BLaER1 treated with 17β-estradiol and CSF1 and Interleukin-3, amounts not matched to agents 10 nM and 100 nM (cell line): ENCODE data around the gene KRTAP4-1.
"Not testable (repeated sequence)": the region's sequence is repeated elsewhere in the genome, so short reads cannot be mapped to it uniquely, and the experiment has no call there.

Source experiments
- H3K27ac ChIP-seq, 11 experiments: shearing (Covaris generic); formaldehyde crosslinking; 2 replicates each; pipeline ENCODE4 v1.8.1; 2022
- H3K27me3 ChIP-seq, 11 experiments: shearing (Covaris generic); formaldehyde crosslinking; 2 replicates each; pipeline ENCODE4 v1.8.1; 2022
- H3K36me3 ChIP-seq, 11 experiments: shearing (Covaris generic); formaldehyde crosslinking; 2 replicates each; pipeline ENCODE4 v1.8.1; 2022
- H3K4me1 ChIP-seq, 10 experiments: shearing (Covaris generic); formaldehyde crosslinking; 2 replicates each; pipeline ENCODE4 v1.8.1; 2022
- H3K4me2 ChIP-seq, 11 experiments: shearing (Covaris generic); formaldehyde crosslinking; 2 replicates each; pipeline ENCODE4 v1.8.1; 2022
- H3K4me3 ChIP-seq, 10 experiments: shearing (Covaris generic); formaldehyde crosslinking; 2 replicates each; pipeline ENCODE4 v1.8.1; 2022
- H3K9ac ChIP-seq, 11 experiments: shearing (Covaris generic); formaldehyde crosslinking; 2 replicates each; pipeline ENCODE4 v1.8.1; 2022
- H3K9me3 ChIP-seq, 11 experiments: shearing (Covaris generic); formaldehyde crosslinking; replicated peaks in 1 of 11; 2 replicates each; pipeline ENCODE4 v1.8.1; 2022
- H4K20me1 ChIP-seq, 11 experiments: shearing (Covaris generic); formaldehyde crosslinking; 2 replicates each; pipeline ENCODE4 v1.8.1; 2022
- Cebpa-rat ChIP-seq, 11 experiments: shearing (Covaris generic); IDR thresholded peaks; 2 replicates each; pipeline ENCODE4 v1.8.1; 2022

The KRTAP4-1 gene

GRCh38 chr17:41151525-41151924 is 33.2 kb downstream of the KRTAP4-1 start:
- Histone ChIP-seq H3K4me2 (no peak overlapping the region), H3K27me3 (no peaks in the 10 kb centered on the region), H3K27ac (no peak overlapping the region), H3K36me3 (no peaks in the 10 kb centered on the region), H3K4me3 (no peak overlapping the region), H3K4me1 (peaks cover 0 to 14% (median 0%) of the 10 kb centered on the region in 10 experiments; a peak in 4 of 20 replicates), H3K9ac (no peak overlapping the region), H3K9me3 (no peaks in the 10 kb centered on the region), H4K20me1 (no peaks in the 10 kb centered on the region)
- no peak for TF ChIP-seq Cebpa-rat (IDR thresholded peaks at IDR 0.05)

DNA sequence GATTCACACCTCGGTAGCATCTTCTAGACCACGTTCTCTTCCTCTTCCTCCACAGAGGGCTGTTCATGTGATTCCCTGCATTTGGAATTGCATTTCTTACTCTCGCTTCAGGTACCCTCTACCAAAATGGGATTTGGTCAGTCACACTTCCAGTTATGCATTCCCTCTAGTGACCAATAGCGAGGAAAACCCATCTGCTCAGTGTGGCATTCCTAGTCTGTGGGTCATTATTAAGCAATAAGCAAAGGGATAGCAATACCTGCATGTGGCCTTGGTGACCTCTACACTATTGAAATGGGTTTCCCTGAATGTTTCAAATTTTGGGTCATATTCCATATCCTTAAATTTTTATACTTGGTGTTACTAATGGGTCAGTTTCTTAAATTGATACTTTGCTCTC is 34.7 kb downstream of the KRTAP4-1 start:
- no peak overlapping the region for H3K4me2 ChIP-seq
- TF ChIP-seq Cebpa-rat (IDR thresholded peaks at IDR 0.05) = no peak
- 0 out of 22 replicates have a peak, but pooled peaks cover 0 to 3% (median 0%) of the 10 kb centered on the region in 11 experiments for H3K9me3 ChIP-seq
- no peaks in the 10 kb centered on the region for H3K27me3 ChIP-seq
- H3K4me1 ChIP-seq = peaks cover 0 to 14% (median 0%) of the 10 kb centered on the region in 10 experiments; a peak in 4 of 20 replicates
- no peak overlapping the region for H3K27ac ChIP-seq
- H3K4me3 ChIP-seq = no peak overlapping the region
- no peaks in the 10 kb centered on the region for H4K20me1 ChIP-seq
- H3K9ac ChIP-seq = no peak overlapping the region
- no peaks in the 10 kb centered on the region for H3K36me3 ChIP-seq

DNA sequence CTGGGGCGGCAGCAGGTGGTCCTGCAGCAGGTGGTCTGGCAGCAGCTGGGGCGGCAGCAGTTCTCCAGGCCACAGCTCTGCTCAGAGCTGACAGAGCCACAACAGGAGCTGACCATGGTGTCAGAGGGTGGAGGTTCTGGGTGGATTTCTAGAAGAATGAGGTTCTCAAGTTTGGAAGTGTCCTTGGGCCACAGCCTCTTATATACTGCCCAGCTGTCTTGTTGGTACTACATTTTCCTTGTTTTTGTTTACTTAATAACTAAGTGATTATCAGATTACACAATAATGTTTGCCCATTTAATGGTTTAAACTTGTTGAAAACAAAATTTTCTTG is 35.1 kb downstream of the KRTAP4-1 start, which contains the start of gene KRTAP4-5:
Gene KRTAP4-5 (minus strand): TSS at position 174 of the 334 bp plus-strand sequence. CDS start 58 bp downstream, at position 116.
- H3K4me1 ChIP-seq = peaks cover 0 to 14% (median 0%) of the 10 kb centered on the region in 10 experiments; a peak in 4 of 20 replicates
- H3K4me2 ChIP-seq = no peak within 1 kb of the TSS
- H3K27ac ChIP-seq = no peak within 1 kb of the TSS
- no peaks in the 10 kb centered on the region for H3K36me3 ChIP-seq
- no peaks in the 10 kb centered on the region for H3K27me3 ChIP-seq
- no peak within 1 kb of the TSS for H3K4me3 ChIP-seq
- no peaks in the 10 kb centered on the region for H4K20me1 ChIP-seq
- TF ChIP-seq Cebpa-rat (IDR thresholded peaks at IDR 0.05) = no peak
- H3K9me3 ChIP-seq = peaks cover 0 to 6% (median 0%) of the 10 kb centered on the region in 11 experiments; a peak in 1 of 22 replicates
- H3K9ac ChIP-seq = no peak within 1 kb of the TSS

DNA sequence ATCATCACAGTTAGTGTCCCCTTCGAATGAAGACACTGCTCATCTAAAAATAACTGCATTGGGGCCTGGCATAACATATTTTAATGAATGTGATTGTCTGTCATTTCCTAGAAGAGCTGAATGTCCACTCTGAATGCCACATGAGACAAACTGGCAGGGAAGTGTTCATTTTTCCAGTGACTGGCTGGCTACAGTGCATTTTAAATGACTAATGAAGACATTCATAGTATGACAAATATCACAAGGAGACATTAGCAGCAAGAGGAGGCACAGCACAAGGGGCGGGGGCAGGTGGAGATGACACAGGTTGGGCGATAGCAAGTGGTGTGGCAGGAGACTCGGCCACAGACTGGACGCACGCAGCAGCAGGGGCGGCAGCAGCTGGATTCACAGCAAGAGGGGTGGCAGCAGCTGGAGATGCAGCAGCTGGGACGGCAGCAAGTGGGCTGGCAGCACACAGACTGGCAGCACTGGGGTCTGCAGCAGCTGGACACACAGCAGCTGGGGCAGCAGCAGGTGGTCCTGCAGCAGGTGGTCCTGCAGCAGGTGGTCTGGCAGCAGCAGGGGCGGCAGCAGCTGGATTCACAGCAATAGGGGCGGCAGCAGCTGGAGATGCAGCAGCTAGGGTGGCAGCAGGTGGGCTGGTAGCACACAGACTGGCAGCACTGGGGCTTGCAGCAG is 35.6 kb downstream of the KRTAP4-1 start:
- H3K9me3 ChIP-seq = peaks cover 4 to 11% (median 5%) of the 10 kb centered on the region in 11 experiments
- H3K36me3 ChIP-seq, H4K20me1 ChIP-seq, H3K27ac ChIP-seq, H3K27me3 ChIP-seq, H3K9ac ChIP-seq, H3K4me3 ChIP-seq, H3K4me2 ChIP-seq, H3K4me1 ChIP-seq: not testable (repeated sequence)

DNA sequence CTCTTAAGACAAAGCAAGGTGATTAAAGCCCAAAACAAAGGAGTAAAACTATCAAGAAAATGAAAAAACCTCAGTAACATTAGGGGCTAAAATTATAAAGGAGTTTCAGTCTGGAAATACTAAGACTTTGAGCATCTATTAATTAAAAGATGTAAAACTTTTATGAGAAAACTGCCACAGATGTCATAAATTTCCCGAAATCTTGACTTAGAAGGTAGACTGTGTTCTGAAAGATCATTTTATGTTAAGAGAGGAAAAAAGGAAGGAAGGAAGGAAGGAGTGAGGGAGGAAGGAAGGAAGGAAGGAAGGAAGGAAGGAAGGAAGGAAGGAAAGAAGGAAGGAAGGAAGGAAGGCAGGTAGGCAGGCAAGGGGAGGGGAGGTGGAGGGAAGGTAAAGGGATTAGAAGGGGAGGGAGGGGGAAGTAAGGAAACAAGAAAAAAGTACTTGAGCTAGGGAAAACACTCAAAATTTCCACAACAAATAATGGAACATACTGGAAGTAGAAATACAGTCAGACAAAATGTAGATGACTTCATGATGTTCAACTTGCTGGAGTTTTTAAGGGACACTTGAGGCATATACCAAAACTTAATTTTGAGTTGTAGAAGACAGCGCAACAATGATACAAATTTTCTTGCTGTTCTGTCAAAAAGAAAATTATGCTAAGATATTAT is 37.0 kb downstream of the KRTAP4-1 start:
- Histone ChIP-seq H3K36me3 (peaks cover 0 to 3% (median 0%) of the 10 kb centered on the region in 11 experiments; a peak in 1 of 22 replicates), H3K4me1 (no peaks in the 10 kb centered on the region), H3K9ac (no peak overlapping the region), H3K27ac (no peak overlapping the region), H3K4me3 (no peak overlapping the region), H4K20me1 (no peaks in the 10 kb centered on the region), H3K4me2 (no peak overlapping the region), H3K27me3 (no peaks in the 10 kb centered on the region), H3K9me3 (peaks cover 18 to 25% (median 19%) of the 10 kb centered on the region in 11 experiments)
- no peak for TF ChIP-seq Cebpa-rat (IDR thresholded peaks at IDR 0.05)

DNA sequence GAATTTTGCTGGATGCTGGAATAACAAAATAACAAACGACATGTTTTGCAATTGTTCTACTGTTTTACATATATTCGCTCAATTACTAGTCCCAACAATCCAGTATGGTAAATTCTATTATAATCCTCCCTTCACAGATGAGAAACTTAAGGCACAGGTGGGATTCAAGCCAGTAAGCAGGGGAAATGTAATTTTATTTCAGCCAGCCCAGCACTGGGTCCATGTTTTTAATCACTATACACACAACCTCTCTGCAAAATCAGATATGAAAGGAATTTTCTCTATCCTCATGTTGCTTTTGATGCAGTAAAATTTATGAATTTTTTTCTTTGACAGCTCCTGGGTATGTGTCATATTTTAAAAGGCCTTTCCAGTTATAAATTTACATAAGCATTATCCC is 39.5 kb downstream of the KRTAP4-1 start:
- H3K27ac ChIP-seq = no peak overlapping the region
- no peaks in the 10 kb centered on the region for H3K27me3 ChIP-seq
- H3K36me3 ChIP-seq = peaks cover 0 to 3% (median 0%) of the 10 kb centered on the region in 11 experiments; a peak in 1 of 22 replicates
- H4K20me1 ChIP-seq = no peaks in the 10 kb centered on the region
- no peak overlapping the region for H3K9ac ChIP-seq
- peaks cover 40 to 49% (median 43%) of the 10 kb centered on the region in 11 experiments for H3K9me3 ChIP-seq
- no peak for TF ChIP-seq Cebpa-rat (IDR thresholded peaks at IDR 0.05)
- H3K4me2 ChIP-seq = no peak overlapping the region
- peaks cover 0 to 5% (median 0%) of the 10 kb centered on the region in 10 experiments; a peak in 2 of 20 replicates for H3K4me1 ChIP-seq
- H3K4me3 ChIP-seq = no peak overlapping the region

DNA sequence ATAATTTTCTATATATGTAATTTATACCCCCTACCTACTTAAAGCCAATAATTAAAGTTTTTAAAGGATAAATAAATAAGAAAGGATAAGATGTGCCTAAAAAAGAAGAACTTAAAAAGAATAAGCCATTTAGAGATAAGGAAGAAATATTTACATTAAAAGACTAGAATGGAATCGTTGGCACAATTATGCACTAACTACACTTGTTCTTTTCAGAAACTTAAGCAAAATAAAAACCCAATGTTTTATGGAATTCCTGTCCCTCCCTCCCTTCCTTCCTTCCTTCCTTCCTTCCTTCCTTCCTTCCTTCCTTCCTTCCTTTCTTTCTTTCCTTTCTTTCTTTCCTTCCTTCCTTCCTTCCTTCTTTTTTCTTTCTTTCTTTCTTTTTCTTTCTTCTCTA is 39.9 kb downstream of the KRTAP4-1 start:
- Histone ChIP-seq H4K20me1 (no peaks in the 10 kb centered on the region), H3K9me3 (peaks cover 44 to 53% (median 47%) of the 10 kb centered on the region in 11 experiments), H3K4me3 (no peak overlapping the region), H3K27ac (no peak overlapping the region), H3K27me3 (no peaks in the 10 kb centered on the region), H3K4me1 (peaks cover 0 to 5% (median 0%) of the 10 kb centered on the region in 10 experiments; a peak in 2 of 20 replicates), H3K36me3 (peaks cover 0 to 3% (median 0%) of the 10 kb centered on the region in 11 experiments; a peak in 1 of 22 replicates), H3K4me2 (no peak overlapping the region), H3K9ac (no peak overlapping the region)
- no peak for TF ChIP-seq Cebpa-rat (IDR thresholded peaks at IDR 0.05)

GRCh38 chr17:41141361-41141760 is 43.4 kb downstream of the KRTAP4-1 start:
- no peak overlapping the region for H3K4me3 ChIP-seq
- H3K27ac ChIP-seq = no peak overlapping the region
- TF ChIP-seq Cebpa-rat (IDR thresholded peaks at IDR 0.05) = no peak
- H3K36me3 ChIP-seq = peaks cover 0 to 3% (median 0%) of the 10 kb centered on the region in 11 experiments; a peak in 1 of 22 replicates
- H3K9ac ChIP-seq = no peak overlapping the region
- H3K9me3 ChIP-seq = peaks cover 58 to 78% (median 71%) of the 10 kb centered on the region in 11 experiments
- peaks cover 0 to 5% (median 0%) of the 10 kb centered on the region in 10 experiments; a peak in 2 of 20 replicates for H3K4me1 ChIP-seq
- H3K27me3 ChIP-seq = no peaks in the 10 kb centered on the region
- no peaks in the 10 kb centered on the region for H4K20me1 ChIP-seq
- H3K4me2 ChIP-seq = no peak overlapping the region

DNA sequence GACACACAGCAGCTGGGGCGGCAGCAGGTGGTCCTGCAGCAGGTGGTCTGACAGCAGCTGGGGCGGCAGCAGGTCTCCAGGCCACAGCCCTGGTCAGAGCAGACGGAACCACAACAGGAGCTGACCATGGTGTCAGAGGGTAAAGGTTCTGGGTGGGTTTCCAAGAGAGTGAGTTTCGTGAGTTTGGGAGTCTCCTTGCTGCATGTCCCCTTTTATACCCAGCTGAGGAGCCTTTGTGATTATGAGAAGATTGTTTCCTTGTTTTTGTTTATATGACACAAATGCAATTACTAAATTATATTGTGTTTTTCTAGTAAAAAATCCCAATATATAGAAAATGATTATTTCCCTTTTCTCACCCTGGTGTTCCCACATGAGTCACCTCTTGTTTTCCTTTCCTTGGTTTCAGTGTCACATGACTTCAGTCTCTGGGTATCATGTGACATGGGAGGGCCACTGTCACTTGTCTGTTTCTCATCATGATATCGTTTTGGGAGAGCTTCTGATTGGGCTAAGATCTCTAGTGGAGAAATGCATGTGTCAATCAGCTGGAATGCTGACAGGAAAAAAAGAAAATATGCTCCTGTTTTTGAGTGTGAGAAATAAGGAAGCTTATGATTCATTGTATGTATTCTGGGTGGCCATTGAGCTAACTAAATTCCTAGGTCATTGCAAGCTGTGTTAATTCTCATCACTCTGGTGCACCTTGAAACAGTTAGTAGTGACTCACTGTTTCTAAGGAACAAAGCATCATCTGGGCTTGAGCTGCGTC is 44.2 kb downstream of the KRTAP4-1 start, which contains the start of gene KRTAP4-6:
Gene KRTAP4-6 (minus strand): TSS at position 185 of the 772 bp plus-strand sequence. CDS start 57 bp downstream, at position 128.
- Histone ChIP-seq H3K27ac (no peak within 1 kb of the TSS), H3K4me2 (peak within 1 kb of the TSS in 1 of 11 experiments; percentile 16; a peak in 1 of 22 replicates), H3K4me1 (peaks cover 0 to 5% (median 0%) of the 10 kb centered on the region in 10 experiments; a peak in 2 of 20 replicates), H3K9ac (no peak within 1 kb of the TSS), H3K4me3 (no peak within 1 kb of the TSS), H3K27me3 (no peaks in the 10 kb centered on the region), H4K20me1 (no peaks in the 10 kb centered on the region), H3K9me3 (peaks cover 58 to 79% (median 71%) of the 10 kb centered on the region in 11 experiments), H3K36me3 (peaks cover 0 to 3% (median 0%) of the 10 kb centered on the region in 11 experiments; a peak in 1 of 22 replicates)
- TF ChIP-seq Cebpa-rat (IDR thresholded peaks at IDR 0.05) = no peak

DNA sequence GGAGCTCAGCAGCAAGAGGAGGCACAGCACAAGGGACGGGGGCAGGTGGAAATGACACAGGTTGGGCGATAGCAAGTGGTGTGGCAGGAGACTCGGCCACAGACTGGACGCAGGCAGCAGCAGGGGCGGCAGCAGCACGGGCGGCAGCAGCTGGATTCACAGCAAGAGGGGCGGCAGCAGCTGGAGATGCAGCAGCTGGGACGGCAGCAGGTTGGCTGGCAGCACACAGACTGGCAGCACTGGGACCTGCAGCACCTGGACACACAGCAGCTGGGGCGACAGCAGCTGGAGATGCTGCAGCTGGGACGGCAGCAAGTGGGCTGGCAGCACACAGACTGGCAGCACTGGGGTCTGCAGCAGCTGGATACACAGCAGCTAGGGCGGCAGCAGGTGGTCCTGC is 44.8 kb downstream of the KRTAP4-1 start:
- not testable (repeated sequence) for H3K9ac ChIP-seq, H3K4me2 ChIP-seq, H3K4me3 ChIP-seq, H3K27ac ChIP-seq, H3K27me3 ChIP-seq, H3K36me3 ChIP-seq, H4K20me1 ChIP-seq, H3K4me1 ChIP-seq
- peaks cover 58 to 79% (median 71%) of the 10 kb centered on the region in 11 experiments for H3K9me3 ChIP-seq
